Measurements from ENCODE around the gene SLC35A5.

Gene SLC35A5

DNA sequence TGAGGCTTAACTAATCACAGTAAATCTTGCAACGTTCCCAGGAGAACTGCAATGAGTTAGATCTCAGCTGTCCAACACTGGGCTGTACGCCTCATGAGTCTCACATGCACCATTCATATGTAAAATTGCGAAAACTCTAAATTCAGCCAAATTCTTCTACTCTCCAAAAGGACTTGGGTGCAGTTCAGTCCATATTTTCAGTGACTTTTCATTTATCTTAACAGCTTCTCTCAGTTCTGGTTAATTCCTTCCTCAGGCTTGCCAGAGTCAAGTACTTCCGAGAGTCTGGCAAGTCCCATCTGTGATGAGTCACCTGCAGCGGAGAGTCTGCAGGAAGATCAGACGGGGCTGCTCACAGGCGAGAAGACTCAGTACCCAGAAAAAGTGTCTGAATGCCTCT lies 67.6 kb downstream of the SLC35A5 start:
- no peaks in the 10 kb centered on the region for H3K36me3 ChIP-seq (ENCODE audit: control insufficient read depth in 2 of 2, insufficient read depth in 1 of 2, low read length in 2 of 2)
- no peak overlapping the region for H3K27ac ChIP-seq (ENCODE audit: extremely low read depth, low read depth, low read length)
- ChIA-PET CTCF (interaction anchor here (1.2 kb wide), 1 partner anchor 13 kb away, joined by 3 read pairs; no protein-coding TSS in a partner anchor), POLR2A (no interaction called here)
- no peaks in the 10 kb centered on the region for H3K9me3 ChIP-seq (ENCODE audit: control insufficient read depth, insufficient read depth, low read depth, low read length)
- peak; percentile 29; the same call in 1 of the 2 replicates for TF ChIP-seq ZNF335 (tag by site-specific recombination; conservative IDR thresholded peaks at IDR 0.05)
- TF ChIP-seq ZBTB17 (tag by site-specific recombination; IDR thresholded peaks at IDR 0.05), result peak; percentile 42; the same call in 1 of the 2 replicates
- TF ChIP-seq, protein P1, sequence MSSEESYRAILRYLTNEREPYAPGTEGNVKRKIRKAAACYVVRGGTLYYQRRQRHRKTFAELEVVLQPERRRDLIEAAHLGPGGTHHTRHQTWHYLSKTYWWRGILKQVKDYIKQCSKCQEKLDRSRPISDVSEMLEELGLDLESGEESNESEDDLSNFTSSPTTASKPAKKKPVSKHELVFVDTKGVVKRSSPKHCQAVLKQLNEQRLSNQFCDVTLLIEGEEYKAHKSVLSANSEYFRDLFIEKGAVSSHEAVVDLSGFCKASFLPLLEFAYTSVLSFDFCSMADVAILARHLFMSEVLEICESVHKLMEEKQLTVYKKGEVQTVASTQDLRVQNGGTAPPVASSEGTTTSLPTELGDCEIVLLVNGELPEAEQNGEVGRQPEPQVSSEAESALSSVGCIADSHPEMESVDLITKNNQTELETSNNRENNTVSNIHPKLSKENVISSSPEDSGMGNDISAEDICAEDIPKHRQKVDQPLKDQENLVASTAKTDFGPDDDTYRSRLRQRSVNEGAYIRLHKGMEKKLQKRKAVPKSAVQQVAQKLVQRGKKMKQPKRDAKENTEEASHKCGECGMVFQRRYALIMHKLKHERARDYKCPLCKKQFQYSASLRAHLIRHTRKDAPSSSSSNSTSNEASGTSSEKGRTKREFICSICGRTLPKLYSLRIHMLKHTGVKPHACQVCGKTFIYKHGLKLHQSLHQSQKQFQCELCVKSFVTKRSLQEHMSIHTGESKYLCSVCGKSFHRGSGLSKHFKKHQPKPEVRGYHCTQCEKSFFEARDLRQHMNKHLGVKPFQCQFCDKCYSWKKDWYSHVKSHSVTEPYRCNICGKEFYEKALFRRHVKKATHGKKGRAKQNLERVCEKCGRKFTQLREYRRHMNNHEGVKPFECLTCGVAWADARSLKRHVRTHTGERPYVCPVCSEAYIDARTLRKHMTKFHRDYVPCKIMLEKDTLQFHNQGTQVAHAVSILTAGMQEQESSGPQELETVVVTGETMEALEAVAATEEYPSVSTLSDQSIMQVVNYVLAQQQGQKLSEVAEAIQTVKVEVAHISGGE (tag by site-specific recombination; conservative IDR thresholded peaks at IDR 0.05; ENCODE audit: low read depth), result no peak
- TF ChIP-seq ZNF600 (tag by site-specific recombination; IDR thresholded peaks at IDR 0.05), result 0 out of 2 replicates have a peak, but pooled peaks have one; percentile 17
- H3K4me1 ChIP-seq (ENCODE audit: control insufficient read depth, insufficient read depth, low read length), result peaks cover 14% of the 10 kb centered on the region
- no peak overlapping the region for H3K4me3 ChIP-seq (ENCODE audit: low read depth, low read length)

DNA sequence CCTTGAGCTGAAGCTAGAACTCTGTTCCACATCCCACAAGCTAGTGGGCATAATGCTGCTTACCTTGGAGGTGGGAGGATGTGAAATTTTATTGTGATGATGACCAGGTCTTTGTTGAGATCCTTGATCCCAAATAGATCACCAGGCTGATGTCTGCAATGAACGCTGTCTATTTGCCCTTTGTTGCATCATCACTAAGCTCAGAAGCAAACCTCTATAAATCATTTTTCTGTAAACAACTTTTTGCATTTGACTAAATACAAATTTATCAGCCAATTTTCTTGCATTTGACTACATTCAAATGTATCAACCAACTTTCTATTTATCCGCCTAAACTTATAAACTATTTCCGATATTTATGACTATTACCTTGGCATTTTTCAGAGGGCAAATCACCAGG lies 69.4 kb downstream of the SLC35A5 start:
- Histone ChIP-seq H3K4me1 (ENCODE audit: control insufficient read depth, insufficient read depth, low read length) (peaks cover 16% of the 10 kb centered on the region), H3K9me3 (ENCODE audit: control insufficient read depth, insufficient read depth, low read depth, low read length) (no peaks in the 10 kb centered on the region), H3K36me3 (ENCODE audit: control insufficient read depth in 2 of 2, insufficient read depth in 1 of 2, low read length in 2 of 2) (no peaks in the 10 kb centered on the region), H3K27ac (ENCODE audit: extremely low read depth, low read depth, low read length) (no peak overlapping the region), H3K4me3 (ENCODE audit: low read depth, low read length) (no peak overlapping the region)
- no peak for TF ChIP-seq ZNF785 (tag by site-specific recombination; IDR thresholded peaks at IDR 0.05)
- TF ChIP-seq ZNF114 (tag by site-specific recombination; IDR thresholded peaks at IDR 0.05), result no peak
- TF ChIP-seq ZNF514 (tag by site-specific recombination; IDR thresholded peaks at IDR 0.05), result no peak
- TF ChIP-seq ZXDB (tag by site-specific recombination; IDR thresholded peaks at IDR 0.05), result no peak
- no peak for TF ChIP-seq ZNF423 (tag by site-specific recombination; IDR thresholded peaks at IDR 0.05)
- TF ChIP-seq GLI4 (tag by site-specific recombination; IDR thresholded peaks at IDR 0.05), result no peak
- TF ChIP-seq, protein P2, sequence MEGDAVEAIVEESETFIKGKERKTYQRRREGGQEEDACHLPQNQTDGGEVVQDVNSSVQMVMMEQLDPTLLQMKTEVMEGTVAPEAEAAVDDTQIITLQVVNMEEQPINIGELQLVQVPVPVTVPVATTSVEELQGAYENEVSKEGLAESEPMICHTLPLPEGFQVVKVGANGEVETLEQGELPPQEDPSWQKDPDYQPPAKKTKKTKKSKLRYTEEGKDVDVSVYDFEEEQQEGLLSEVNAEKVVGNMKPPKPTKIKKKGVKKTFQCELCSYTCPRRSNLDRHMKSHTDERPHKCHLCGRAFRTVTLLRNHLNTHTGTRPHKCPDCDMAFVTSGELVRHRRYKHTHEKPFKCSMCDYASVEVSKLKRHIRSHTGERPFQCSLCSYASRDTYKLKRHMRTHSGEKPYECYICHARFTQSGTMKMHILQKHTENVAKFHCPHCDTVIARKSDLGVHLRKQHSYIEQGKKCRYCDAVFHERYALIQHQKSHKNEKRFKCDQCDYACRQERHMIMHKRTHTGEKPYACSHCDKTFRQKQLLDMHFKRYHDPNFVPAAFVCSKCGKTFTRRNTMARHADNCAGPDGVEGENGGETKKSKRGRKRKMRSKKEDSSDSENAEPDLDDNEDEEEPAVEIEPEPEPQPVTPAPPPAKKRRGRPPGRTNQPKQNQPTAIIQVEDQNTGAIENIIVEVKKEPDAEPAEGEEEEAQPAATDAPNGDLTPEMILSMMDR (tag by site-specific recombination; IDR thresholded peaks at IDR 0.05), result no peak
- no peak for TF ChIP-seq SALL2 (tag by site-specific recombination; IDR thresholded peaks at IDR 0.05; ENCODE audit: borderline replicate concordance)
- no peak for TF ChIP-seq ZNF426 (tag by site-specific recombination; IDR thresholded peaks at IDR 0.05)
- TF ChIP-seq SP3 (tag by site-specific recombination; IDR thresholded peaks at IDR 0.05), result no peak
- TF ChIP-seq RBAK (tag by site-specific recombination; IDR thresholded peaks at IDR 0.05), result no peak
- TF ChIP-seq ZNF600 (tag by site-specific recombination; IDR thresholded peaks at IDR 0.05), result no peak
- TF ChIP-seq ZNF621 (tag by site-specific recombination; IDR thresholded peaks at IDR 0.05), result no peak
- TF ChIP-seq ZNF791 (tag by site-specific recombination; IDR thresholded peaks at IDR 0.05), result no peak
- no peak for TF ChIP-seq SCRT1 (tag by site-specific recombination; IDR thresholded peaks at IDR 0.05; ENCODE audit: borderline replicate concordance)
- TF ChIP-seq, protein P3, sequence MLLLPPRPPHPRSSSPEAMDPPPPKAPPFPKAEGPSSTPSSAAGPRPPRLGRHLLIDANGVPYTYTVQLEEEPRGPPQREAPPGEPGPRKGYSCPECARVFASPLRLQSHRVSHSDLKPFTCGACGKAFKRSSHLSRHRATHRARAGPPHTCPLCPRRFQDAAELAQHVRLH (tag by site-specific recombination; IDR thresholded peaks at IDR 0.05), result no peak
- no peak for TF ChIP-seq ZNF10 (tag by site-specific recombination; IDR thresholded peaks at IDR 0.05)
- POLR2A ChIA-PET, result no interaction called here
- CTCF ChIA-PET, result no interaction called here

Measured in HEK293 (cell line).